Duodenal mucosa (tissue), 2 donors: ENCODE measurements around the gene SLC43A2.
A peak's percentile ranks its signal among the peaks of the same experiment; 100 is the strongest.

Experiments
- H3K27ac ChIP-seq: one replicate; pipeline ENCODE4 v1.7.0; 2013; ENCODE audit warnings: low read depth, low read length
- H3K27me3 ChIP-seq, 2 donors: one replicate each; pipeline ENCODE4 v1.7.0; 2013; ENCODE audit warnings: low read length in 2 of 2, control low read depth in 1 of 2; ENCODE audit not compliant: insufficient read depth in 2 of 2, control insufficient read depth in 1 of 2
- H3K36me3 ChIP-seq, 2 donors: one replicate each; pipeline ENCODE4 v1.7.0; 2013; ENCODE audit warnings: low read length in 2 of 2, control low read depth in 1 of 2; ENCODE audit not compliant: insufficient read depth in 2 of 2, control insufficient read depth in 1 of 2
- H3K4me1 ChIP-seq, 2 donors: one replicate each; pipeline ENCODE4 v1.7.0; 2013; ENCODE audit warnings: low read length in 2 of 2, control low read depth in 1 of 2; ENCODE audit not compliant: insufficient read depth in 2 of 2, control insufficient read depth in 1 of 2
- H3K4me3 ChIP-seq, 2 donors: one replicate each; pipeline ENCODE4 v1.7.0; 2013; ENCODE audit warnings: low read length in 2 of 2, low read depth in 1 of 2
- H3K9ac ChIP-seq, 2 donors: one replicate each; pipeline ENCODE4 v1.7.0; 2013; ENCODE audit warnings: low read length in 2 of 2, low read depth in 1 of 2
- H3K9me3 ChIP-seq, 2 donors: one replicate each; pipeline ENCODE4 v1.7.0; 2013; ENCODE audit warnings: low read length in 2 of 2, control low read depth in 1 of 2; ENCODE audit not compliant: control insufficient read depth in 1 of 2

The SLC43A2 gene

GRCh38 chr17:1650731-1651558 lies 22.3 kb upstream of the SLC43A2 start:
- Histone ChIP-seq H3K4me3 (no peak overlapping the region), H3K36me3 (peaks cover 32 to 63% of the 10 kb centered on the region in 2 donors), H3K9me3 (no peaks in the 10 kb centered on the region), H3K27me3 (no peaks in the 10 kb centered on the region), H3K4me1 (peaks cover 28 to 40% of the 10 kb centered on the region in 2 donors), H3K9ac (peak overlapping the region; percentile 30 to 39), H3K27ac (peak overlapping the region; percentile 99)

GRCh38 chr17:1649844-1650501 lies 21.3 kb upstream of the SLC43A2 start, which contains the start of gene RILP:
TSS of gene RILP (minus strand) at chr17:1649866. CDS start at chr17:1649804, 62 bp downstream.
- Histone ChIP-seq H3K4me3 (peak within 1 kb of the TSS; percentile 78 to 79), H3K27me3 (no peaks in the 10 kb centered on the region), H3K9me3 (no peaks in the 10 kb centered on the region), H3K27ac (peak within 1 kb of the TSS; percentile 99), H3K4me1 (peaks cover 28 to 45% of the 10 kb centered on the region in 2 donors), H3K9ac (peak within 1 kb of the TSS; percentile 61 to 86), H3K36me3 (peaks cover 30 to 56% of the 10 kb centered on the region in 2 donors)

- H3K27ac ChIP-seq: peak overlapping the region; percentile 99
- peaks cover 25 to 48% of the 10 kb centered on the region in 2 donors for H3K36me3 ChIP-seq
- H3K9ac ChIP-seq: peak overlapping the region; percentile 61 to 79
- peaks cover 33 to 53% of the 10 kb centered on the region in 2 donors for H3K4me1 ChIP-seq
- peak overlapping the region; percentile 73 to 79 for H3K4me3 ChIP-seq
- no peaks in the 10 kb centered on the region for H3K9me3 ChIP-seq
- H3K27me3 ChIP-seq: no peaks in the 10 kb centered on the region
Observed at GRCh38 chr17:1648963-1649843, 20.6 kb upstream of the SLC43A2 start.

- H3K4me3 ChIP-seq: peak overlapping the region; percentile 78 to 79
- no peaks in the 10 kb centered on the region for H3K27me3 ChIP-seq
- peaks cover 16 to 40% of the 10 kb centered on the region in 2 donors for H3K36me3 ChIP-seq
- peak overlapping the region; percentile 61 to 86 for H3K9ac ChIP-seq
- peaks cover 37 to 58% of the 10 kb centered on the region in 2 donors for H3K4me1 ChIP-seq
- no peaks in the 10 kb centered on the region for H3K9me3 ChIP-seq
- H3K27ac ChIP-seq: peak overlapping the region; percentile 78
Observed at GRCh38 chr17:1648173-1648962, 19.7 kb upstream of the SLC43A2 start.

GRCh38 chr17:1647802-1648171 lies 19.2 kb upstream of the SLC43A2 start:
- Histone ChIP-seq H3K9me3 (no peaks in the 10 kb centered on the region), H3K27ac (peak overlapping the region; percentile 78), H3K27me3 (no peaks in the 10 kb centered on the region), H3K36me3 (peaks cover 13 to 34% of the 10 kb centered on the region in 2 donors), H3K4me1 (peaks cover 37 to 58% of the 10 kb centered on the region in 2 donors), H3K4me3 (peak overlapping the region; percentile 78 to 79), H3K9ac (peak overlapping the region; percentile 61 to 86)

DNA sequence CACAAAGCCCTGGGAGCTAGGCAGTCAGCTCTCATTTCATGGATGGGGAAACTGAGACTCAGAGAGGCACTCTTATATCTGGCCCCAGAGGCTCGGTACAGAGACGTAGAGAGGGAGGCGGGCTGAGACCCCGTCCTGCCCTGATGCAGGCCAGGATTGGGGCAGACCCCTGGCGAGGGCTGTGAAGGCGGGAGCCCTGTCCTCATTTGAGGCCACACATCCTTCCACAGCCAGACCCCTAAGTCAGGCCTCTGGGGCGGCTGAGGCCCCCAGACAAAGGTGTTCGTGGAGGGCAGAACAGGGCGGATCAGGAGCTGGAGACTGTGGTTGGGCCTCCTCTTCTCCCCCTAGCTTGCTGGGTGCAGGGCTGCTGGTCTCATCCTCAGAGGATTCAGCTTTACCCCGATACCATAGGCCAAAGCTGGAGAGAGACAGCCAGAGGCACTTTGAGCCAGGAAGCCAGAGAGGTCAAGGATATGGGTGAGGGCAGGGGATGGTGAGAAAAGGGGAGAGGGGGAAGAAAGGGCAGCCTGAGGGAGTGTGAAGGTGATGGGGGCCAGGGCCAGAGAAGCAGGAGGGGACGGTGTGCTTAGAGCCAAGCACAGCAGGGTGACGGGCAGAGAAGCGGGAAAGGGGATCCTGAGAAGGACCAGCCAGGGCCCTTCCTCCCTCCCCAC lies 17.7 kb upstream of the SLC43A2 start:
- H3K4me3 ChIP-seq: no peak overlapping the region
- H3K27ac ChIP-seq: no peak overlapping the region
- no peak overlapping the region for H3K9ac ChIP-seq
- peaks cover 10 to 20% of the 10 kb centered on the region in 2 donors for H3K36me3 ChIP-seq
- H3K4me1 ChIP-seq: peaks cover 36 to 56% of the 10 kb centered on the region in 2 donors
- no peaks in the 10 kb centered on the region for H3K9me3 ChIP-seq
- H3K27me3 ChIP-seq: no peaks in the 10 kb centered on the region

DNA sequence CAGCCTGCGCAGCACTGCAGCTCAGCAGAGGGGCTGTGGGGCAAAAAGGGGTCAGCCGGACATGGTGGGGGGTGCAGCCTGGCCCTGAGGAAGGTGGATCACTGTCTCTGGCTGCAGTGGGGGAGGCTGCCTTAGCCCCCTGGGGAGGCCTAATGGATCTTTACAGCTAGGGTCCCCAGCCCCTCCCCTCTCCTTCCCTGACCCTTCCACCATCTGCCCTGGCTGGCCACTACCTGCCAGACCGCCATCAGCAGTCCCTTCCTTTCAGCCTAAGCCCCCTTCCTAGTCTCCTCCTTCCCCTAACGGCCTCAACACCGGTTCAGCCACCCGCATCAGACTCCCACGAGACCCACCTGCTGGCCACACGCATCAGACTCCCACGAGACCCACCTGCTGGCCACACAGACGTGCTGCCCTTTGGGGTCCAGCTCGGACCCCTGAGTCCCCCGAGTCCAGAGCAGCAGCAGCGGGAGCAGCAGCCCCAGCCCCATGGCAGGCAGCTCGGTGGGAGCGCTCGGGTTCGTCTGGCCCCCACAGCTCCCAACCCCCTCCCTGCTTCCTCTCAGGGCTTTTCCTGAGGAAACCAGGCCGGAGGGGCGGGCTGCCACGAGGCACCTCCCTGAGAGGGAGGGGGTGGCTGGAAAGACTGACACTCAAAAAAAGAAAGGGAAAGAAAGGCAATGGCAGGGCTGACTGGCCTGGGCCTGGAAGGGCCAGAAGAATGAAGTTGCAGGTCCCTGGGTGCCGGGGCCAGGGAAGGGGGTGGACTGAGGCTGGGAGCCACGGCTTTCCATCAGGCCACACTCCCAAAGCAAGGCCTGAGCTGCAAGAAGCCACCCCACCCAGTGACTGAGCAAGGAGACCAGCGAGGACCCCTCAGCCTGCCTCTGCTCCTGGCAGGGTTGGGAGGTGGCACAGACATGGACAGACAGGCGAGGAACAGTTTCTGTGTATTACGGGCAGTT lies 16.9 kb upstream of the SLC43A2 start, which contains the start of gene SCARF1:
Gene SCARF1 (minus strand): TSS at position 526 of the 965 bp plus-strand sequence. CDS start 35 bp downstream, at position 491.
- H3K27me3 ChIP-seq: no peaks in the 10 kb centered on the region
- peaks cover 28 to 48% of the 10 kb centered on the region in 2 donors for H3K4me1 ChIP-seq
- H3K36me3 ChIP-seq: peaks cover 3 to 11% of the 10 kb centered on the region in 2 donors
- peak within 1 kb of the TSS; percentile 19 to 57 for H3K9ac ChIP-seq
- H3K27ac ChIP-seq: peak within 1 kb of the TSS; percentile 23
- no peaks in the 10 kb centered on the region for H3K9me3 ChIP-seq
- H3K4me3 ChIP-seq: peak within 1 kb of the TSS; percentile 43 to 62

DNA sequence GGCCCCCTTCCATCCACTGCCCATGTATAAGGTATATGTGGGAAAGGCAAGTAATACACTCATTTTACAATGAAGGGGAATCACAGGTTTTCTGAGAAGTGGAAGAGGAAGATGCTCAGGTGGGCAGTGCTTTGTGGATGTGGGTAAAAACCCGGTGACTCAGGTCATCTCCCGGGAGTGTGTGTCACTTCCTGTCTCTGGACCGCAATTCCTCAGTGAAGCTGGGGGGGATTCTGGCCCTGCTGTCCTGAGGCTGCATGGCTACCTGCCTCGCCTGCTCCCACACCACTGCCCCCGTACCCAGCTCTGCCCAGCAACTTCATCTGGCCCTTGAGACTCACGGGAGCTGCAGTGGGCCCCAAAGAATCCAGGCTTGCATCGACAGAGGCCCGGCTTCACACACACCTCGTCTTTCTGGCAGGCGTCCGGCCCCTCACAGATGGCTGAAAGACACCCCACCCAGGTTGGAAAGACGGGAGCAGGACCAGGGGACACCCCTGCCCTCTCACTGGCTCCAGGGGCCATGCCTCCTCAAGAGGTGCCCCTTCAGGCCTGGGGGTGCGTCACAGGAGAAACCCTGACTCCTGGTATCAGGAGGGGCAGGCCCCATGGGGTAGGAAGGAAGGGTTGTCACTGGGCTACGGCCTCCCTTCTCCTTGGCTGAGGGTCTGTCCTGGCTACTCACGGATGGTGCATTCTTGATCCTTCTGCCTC lies 16.0 kb upstream of the SLC43A2 start:
- Histone ChIP-seq H3K27ac (peak overlapping the region; percentile 23), H3K27me3 (no peaks in the 10 kb centered on the region), H3K9me3 (no peaks in the 10 kb centered on the region), H3K9ac (peak overlapping the region; percentile 19 to 57), H3K4me1 (peaks cover 21 to 43% of the 10 kb centered on the region in 2 donors), H3K36me3 (peaks cover 3 to 11% of the 10 kb centered on the region in 2 donors), H3K4me3 (peak overlapping the region; percentile 43 to 62)
